Measurements from ENCODE around the gene ZBED2. TPM values are rescaled to one million over a fixed set of nuclear protein-coding genes. Genes with fewer than 3 reads are reported as not detected.

Gene ZBED2, protein sequence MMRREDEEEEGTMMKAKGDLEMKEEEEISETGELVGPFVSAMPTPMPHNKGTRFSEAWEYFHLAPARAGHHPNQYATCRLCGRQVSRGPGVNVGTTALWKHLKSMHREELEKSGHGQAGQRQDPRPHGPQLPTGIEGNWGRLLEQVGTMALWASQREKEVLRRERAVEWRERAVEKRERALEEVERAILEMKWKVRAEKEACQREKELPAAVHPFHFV
- 0.07 TPM in 1 of 2 replicates, not detected in the other for total RNA-seq

DNA sequence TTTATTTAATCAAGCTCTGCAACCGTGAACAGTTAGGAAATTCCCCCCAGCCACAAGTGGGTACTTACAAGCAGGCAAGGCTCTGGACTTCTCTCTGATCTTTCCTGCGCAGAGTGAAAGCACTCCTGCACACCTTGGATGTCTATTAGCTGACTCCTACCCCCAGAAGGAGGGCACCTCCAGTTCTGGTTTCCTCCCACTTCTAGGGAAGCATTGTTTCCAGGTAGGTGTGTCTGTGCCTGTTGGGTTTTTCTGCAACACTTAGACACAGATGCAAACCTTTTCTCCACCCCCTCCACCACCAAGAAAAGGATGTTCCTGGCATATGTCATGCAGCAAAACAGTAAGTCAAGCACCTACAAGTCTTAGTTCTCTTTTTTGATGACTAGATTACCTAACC is at the start of gene ZBED2:
TSS of gene ZBED2 (minus strand) at position 115 of the 400 bp plus-strand sequence. CDS start 1,145 bp downstream, outside the sequence.

Other genes starting within 250 kb of the ZBED2 start
- gene CD96, start 53.1 kb downstream of the ZBED2 start, total RNA-seq = 0.07 and 0.13 TPM in 2 replicates
- 1.8 and 3.0 TPM in 2 replicates for gene PLCXD2, start 79.3 kb upstream of the ZBED2 start, total RNA-seq

Measured in smooth muscle cell of the pulmonary artery (primary cell).